G401.6 (cell line): ENCODE measurements around the gene MDFIC.

ENCODE experiments used
- FAIRE-seq: peaks from 2 replicates; lab custom pipeline; 2012; peaks lifted over from hg19 to GRCh38; lab: Jason Lieb, UNC

The MDFIC gene

DNA sequence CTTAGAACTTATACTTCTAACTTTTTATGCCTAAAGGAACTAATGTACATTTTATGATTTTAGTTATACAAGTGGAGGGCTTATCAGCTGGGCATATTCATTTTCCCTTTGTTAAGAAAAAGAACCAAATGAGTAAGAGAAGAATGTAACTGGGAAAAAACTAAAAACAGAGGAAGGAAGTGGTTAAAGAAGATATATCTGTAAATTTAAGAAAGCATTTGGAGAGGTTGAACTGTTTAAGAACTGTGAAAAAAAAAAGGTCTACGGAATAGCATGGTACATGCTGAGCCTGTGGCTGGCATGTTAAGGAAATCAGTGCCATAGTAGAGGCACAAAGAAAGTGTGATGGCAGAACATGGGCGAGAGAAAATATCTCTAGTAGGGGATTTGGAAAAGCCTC is 6.2 kb downstream of the MDFIC start:
- no peak for FAIRE-seq

DNA sequence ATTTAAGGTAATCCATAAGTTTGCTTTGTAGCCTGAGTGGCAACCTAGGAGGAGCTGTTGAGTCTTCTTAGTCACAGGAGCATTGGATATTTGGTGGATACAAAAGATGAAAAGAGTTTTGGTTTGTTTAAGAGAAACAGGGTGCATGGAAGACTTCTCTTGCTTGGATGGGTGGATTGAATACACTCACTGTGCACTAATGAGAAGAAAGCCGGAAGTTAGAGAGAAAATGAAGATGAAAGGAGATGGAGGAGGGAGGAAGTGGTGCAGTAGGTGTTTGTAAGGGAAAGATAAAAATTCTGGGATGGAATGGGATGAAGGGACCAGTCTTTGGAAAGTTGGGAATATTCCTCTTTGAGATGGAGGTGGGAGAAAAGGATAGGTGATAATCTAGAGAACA is 7.7 kb downstream of the MDFIC start:
- no peak for FAIRE-seq

DNA sequence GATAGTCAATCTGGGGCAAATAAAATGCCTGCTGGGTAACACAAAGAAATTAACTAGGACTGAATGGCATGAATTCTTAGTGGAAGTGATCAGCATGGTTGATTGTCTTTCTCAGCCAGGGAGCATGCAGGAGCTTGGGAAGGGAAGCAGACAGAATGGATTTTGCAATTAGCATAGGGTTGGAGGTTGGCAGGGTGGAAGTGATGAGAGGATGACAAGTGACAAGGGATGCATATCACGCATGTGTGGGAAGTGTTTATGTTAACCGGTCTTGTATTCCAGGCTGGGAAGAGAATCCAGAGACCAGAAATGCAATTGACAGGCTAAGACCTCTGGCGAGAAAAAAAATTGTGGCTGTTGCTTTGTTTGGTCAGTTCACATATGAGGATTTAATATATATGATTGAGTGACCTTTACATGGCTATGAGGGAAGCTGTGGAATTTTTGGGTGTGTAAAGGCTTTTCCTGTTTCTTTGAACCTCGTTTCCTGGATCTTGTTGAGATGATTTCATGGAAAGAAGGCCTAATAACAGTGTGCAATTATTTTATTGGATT is 8.3 kb downstream of the MDFIC start:
- FAIRE-seq: no peak

DNA sequence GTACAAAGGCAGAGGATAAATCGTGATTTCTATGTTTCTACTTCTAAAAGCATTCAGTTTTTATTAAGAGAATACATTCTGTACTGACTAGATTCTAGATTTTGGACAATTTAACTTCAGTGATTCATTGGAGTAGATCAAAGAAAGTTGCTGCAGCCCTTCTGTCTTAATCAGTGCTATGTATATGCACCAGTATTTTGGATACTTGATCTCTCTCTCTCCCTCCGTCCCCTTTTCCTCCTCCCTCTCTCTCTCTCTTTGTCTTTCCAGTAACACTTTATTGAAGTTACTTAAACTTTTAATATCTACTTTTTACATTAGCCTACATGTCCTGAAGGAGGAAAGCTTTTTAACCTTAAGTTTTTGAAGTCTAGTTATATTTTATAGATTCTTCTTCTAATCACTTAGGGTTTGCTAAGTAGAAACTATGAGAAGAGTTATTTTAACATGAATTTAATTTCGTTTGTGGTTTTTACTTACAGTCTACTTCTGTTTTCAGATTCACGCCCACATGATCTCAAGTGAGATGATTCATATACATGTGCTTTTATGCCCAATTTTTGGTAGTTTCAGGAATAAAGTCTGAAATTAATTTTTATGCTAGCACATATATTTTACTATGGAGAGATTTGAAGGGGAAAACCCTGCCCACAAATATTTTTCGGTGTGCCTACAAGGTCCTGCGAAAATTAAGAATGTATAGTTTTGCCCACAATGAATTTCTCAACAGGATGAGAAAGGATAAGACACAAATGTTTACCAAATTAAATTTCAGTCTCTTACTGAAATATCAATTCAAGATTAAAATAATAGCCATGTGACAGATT is 9.1 kb downstream of the MDFIC start:
- FAIRE-seq: no peak

DNA sequence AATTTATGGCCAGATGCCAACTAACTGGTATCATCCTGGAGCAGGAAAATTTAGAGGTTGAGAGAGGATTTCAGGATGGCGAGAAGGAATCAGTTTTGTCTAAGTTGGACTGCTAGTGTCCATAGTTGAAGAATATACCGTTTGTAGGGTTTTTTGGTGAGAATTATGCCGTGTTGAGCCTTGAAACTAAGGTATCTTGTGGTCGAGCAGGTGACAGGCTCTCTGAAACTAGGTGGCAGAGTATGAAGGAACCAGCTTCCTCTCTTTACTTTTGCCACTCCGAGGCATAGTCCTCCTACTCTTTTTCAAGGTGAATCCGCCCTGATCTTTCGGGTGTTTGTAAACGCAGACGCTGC is 9.7 kb downstream of the MDFIC start:
- no peak for FAIRE-seq

DNA sequence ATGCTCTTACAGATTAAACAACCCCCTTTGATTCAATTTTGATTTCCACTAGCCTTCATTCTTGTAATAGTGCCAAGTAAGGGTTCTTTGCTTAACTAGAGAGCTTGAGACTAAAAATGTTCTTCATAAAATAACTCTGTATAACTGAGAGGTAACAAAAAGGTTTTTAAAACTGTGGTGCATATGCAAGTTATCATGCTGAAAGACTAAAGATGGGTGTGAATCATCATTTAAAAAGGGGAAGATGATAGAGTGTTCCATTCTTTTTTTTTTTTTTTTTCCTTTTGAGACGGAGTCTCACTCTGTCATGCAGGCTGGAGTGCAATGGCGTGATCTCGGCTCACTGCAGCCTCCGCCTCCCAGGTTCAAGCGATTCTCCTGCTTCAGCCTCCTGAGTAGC is 11.1 kb downstream of the MDFIC start:
- FAIRE-seq: no peak

DNA sequence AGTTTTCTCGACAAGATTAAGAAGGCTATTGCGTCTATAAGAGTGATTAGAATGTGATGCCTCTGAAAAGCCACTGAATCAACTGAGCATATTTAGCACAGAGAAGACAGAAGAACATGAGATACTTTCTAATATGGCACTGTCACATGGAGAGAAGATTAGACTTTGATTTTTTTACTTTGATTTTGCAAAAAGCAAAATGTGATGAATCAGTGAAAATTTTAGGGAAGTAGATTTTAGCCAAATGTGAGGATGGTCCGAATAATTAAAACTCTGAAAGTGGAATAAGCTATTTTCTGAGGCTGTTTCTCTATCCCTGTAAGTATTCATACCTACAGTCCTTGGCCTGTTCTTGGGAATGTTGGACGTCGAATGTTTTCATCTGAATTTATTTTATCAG is 11.8 kb downstream of the MDFIC start:
- FAIRE-seq: no peak

DNA sequence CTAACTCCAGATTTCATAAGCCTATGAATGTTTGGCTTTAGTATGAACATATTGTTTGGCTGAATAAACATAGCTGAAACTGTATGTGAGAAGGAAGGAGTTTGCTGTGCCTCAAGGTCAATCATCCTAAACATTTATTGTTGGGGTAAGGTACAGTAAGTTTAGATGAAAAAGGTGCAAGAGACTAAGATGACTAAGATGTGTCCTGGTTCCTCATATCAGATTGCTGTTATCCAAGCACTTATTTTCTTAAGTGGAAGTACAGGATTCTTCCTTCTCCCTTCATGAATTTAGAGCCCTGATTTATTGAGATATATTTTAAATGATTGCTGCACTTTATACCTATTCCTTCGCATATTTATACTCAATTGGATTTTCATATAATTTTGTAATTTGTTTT is 12.2 kb downstream of the MDFIC start:
- FAIRE-seq: no peak

DNA sequence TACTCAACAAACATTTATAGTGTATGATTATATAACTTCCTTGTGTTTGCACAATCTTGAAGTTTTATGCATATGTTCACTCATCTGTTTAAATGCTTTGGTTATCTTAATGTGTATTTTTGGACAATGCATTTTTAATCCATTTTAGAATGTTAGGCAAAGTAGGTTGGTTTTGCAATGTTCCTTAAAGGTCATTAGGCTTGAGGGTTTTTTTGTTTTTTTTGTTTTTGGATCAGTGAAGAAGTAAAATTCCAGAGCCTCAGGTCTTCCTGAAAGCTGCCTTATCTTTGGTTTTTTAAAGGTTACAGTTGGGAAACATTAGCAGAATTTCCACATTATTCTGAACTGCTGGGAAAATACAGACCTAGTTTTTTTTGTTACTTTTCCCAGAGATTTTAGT is 12.8 kb downstream of the MDFIC start:
- FAIRE-seq: no peak

DNA sequence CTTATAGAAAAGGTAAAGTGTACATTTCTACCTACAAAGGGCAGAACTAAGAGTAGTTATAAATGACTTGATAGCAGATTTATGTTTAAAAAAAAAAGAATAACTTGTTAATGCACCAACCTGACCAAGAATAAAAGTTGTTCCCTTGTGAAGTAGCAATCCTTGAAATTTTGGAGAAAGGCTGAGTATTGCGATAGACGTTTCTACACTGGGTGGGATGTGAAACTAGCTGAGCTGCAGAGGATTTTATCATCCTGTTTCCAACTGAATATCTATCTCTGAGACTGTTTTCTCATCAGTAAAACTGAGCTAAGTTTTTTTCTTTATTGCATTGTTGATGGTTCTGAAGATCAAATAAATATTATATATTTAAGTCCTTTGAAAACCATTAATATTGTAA is 14.6 kb downstream of the MDFIC start:
- no peak for FAIRE-seq

DNA sequence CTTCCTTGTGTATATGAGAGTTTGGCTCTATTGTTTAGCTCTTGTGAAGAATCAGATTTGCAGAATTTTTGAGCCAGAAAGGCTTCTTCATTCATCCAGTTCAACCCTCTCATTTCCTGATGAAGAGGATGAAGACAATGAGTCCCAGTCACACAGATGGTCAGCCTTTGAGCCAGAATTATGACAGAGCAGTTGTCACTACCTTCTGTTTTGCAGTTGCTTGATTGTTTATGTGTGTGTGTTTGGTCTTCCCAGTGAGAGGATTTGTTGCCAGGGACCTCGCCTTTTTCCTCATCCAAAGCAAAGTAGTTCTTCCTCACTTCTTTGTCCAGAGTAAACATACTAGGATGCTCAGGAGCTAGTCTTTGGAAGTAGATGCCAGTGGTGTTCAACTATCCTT is 15.6 kb downstream of the MDFIC start:
- FAIRE-seq: no peak

DNA sequence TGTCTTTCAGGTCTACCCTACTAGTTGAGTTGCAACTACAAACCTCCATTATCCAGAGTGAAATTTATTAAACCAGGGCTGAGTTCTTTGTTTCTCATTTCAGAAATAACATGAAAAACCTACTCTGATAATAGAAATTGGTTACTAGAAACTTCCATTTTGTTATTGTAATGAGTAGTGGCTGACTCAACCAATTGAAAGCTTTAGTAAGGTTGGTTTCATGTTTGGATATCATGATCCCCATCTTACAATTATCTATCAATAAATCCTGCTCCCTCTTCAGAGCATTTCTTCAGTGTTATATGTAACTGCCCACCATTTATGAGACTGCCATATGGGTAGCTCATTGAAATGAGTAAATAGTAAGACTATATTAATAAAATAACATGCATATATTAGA is 16.9 kb downstream of the MDFIC start:
- no peak for FAIRE-seq

DNA sequence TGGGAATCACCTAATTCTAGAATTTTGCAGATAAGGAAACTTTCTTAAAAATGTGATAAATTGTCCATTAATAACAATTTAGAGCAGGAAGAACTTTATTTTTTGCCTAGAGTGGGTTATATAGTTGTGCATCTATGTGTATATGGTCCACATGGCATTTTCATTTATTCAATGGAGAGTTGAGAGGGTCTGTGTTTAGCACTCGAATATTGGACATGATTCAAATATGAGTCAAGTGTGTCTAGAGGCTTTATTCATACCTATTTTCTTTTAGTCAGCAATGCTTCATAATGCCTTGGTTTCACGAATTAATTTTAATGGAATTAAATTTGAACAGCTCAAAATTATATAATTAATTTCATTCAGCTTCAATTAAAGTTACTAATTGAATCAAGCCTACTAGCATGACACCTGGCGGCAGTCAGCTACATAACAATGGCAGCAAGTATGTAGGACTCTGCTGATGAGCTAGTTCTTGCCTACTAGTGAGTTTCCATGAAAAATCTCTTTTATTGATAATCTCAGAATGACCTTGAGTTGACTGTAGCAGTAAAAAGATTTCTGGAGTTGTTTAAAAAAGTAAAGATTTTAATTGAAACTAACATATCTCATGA is 17.7 kb downstream of the MDFIC start:
- FAIRE-seq: no peak

DNA sequence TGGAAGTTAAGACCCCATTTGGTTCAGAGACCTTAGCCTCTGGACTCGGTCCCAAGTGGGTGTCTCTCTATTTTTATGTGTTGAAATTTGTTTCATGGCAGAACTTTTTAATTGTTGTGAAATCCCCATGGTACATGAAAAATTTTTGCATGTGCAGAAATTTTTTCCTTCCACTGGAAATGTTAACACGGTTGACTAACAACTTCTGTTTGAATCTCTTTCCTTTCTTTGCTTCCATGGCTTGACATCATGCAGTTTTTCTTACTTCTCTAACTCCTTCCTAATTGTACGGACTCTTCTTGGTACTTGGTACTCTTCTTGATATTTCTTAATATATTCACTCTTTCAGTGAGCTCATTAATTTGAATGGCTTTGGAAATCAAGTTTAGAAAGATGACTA is 18.3 kb downstream of the MDFIC start:
- no peak for FAIRE-seq

DNA sequence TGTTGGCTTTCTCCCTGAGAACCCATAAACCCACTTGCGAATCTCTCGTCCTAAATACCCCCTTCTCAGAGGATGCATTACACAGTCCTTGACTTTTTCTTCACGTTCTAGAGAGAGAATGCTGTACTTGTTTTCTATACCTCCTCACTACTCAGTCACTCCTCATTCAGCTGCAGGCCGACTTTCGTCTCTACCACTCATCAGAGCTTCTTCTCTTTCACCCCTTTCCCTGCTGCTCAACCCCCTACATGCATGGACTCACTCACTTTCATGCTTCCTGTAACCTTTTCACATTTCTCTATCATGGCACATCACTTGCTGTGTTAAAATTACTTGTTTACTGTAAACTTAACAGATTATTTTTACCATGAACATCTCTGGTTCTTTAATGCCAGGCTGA is 19.8 kb downstream of the MDFIC start:
- no peak for FAIRE-seq

DNA sequence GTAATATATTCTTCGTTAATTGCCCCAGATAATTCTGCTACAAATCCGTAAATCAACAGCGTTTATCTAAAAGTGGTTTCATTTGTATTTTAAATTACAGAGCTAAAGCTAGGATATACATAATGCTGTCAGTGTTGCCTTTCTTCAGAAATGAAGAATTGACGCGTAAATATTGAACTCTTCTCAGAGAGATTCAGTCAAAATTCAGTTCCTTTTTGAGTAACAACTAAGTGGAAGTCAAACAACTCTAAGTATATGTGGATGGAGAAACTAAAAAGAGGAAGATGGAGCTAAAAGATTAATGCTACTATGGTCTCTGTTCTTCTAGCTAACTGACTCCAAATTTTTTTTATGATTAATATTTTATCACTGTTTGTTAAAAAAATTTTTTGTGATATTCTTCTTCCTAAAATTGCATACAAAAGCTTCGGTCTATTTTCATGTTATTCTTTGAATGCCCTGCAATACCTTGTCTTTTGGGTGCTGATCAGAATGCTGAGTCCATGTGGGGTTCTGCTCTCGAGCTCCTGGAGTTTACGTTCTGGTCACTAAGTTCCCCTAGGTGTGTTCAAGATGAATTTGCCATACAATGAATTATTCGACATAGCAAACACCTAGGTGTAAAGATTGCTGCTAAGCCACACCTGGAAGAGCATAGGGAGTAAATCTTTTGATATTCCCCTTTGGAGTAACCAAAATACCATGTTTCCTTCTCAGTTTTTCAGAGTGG is 20.7 kb downstream of the MDFIC start:
- no peak for FAIRE-seq

DNA sequence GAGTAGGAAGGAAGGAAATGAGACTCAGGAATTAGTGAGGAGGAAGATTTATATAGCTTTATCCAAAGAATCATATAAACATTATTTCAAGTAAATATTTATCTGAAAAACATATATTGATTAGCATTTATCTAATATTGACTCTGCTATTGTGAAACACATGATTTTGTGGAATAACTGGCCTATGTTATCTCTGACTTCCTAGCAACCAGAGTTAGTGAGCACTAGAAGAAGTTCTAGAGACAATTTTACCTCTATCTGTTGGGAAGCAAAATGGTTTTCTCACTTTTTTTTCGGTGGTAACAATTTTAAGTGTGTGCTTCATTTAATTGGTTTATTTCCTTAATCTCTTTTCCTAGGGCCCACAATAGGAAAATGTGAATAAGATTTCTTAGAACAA is 21.6 kb downstream of the MDFIC start:
- no peak for FAIRE-seq

DNA sequence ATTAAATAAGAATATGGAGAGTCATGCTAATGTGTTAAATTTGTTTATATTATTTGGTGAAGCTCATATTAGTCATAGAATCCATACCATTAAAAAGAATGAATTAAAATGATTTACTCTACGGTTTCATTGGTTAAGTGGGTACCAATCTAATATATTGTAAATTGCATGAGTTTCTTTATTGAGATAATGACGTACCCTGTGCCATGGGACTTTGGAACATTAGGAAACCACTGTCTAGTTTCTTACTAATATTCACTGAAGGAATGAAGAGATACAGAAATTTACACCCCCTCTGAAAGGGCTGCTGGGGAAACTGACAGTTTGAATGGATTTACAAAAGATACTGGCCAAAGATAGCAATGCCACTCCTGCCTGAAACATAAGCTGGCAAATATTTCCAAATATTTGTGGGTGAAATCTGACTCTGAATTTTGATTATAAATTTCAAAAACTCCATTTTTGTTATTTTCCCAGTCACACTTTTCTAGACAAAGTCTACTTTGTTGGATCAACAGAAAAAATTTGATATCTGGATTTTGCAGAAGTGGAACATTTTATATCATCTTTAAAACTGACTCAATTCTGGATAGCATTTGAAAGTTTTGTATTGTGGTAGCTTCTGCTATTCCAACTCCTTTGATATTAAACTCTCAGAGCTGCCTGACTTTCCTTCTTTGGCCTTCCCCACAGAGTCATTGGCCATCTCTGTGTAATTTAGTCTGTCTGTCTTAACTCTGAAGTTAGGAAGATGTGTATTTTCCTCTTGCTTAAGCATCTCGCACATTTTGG is 22.3 kb downstream of the MDFIC start:
- FAIRE-seq: no peak

DNA sequence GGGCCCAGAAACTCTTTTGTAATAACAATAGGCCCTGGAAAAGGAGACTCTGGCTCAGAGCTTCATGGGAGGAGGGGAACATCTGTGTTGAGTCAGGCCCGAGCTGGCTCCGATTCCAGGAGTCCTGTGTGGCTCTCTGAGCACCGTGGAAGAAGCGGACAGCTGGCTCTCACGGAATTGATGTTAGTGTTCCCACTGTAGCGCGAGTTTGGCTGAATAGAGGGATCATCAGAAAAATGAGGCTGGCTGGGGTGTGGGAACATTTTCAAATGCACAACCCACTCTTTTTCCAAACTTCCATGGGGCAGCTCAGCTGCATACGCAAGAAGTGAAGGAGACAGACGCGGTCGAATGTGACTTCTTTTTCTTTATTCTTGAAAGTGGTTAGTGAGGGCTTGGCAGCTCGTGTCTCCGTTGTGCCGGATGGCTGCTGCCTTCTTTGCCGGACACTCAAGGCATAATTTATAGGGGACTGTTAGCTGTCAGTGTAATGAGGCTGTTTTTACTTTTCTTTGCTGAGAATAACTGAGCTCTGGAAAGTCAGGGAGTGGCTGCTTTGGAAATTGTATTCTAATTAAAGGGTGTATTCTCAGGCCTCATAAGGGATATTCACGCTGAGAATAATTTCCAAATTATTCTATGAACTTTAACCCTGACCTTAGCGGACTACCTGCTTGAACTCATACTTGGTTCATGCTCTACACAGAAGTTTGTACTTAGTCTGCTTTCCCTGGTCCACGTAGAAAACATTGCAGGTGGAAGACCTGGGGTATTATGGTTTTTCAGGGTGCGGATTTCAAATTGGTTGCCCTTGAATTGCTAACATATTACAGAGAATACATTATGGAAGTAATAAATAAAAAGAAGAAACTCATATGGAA is 23.1 kb downstream of the MDFIC start:
- FAIRE-seq: no peak

DNA sequence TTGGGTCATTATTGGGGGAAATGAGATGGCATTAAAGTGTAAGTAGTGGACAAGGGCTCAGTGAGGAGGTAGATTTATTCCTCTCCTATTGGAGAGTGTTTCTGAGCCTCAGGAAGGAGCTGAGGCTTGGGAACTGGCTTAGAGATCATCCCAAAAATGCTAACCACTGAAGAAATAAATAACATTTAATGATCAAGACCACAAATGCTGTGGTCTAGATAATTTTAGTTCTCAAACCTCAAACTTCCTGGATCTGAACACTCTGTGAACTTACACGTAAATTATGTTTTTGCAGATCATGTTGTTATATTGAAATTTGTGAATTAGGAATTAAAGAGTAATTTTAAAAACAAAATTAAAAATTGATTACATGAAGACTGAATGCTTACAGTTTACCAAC is 27.3 kb downstream of the MDFIC start:
- FAIRE-seq: no peak

DNA sequence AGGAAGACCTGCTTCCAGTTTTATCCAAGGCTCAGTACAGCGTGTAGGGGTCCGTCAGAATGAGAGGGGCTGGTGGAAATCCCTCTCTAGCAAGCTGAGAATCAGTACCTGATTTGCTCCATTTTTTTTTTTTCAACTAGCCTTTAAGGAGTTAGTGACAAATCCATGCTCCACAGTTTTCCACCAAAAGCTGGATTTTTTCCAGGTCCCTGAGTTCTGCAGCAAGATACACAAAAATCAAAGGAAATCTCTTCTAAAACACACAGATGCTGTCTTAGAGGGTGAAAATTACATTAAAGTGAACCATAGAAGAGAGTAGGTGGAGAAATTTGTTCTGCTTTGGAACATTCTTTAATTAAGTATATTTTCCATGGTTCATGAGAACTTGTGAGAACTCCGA is 30.4 kb downstream of the MDFIC start:
- FAIRE-seq: no peak

DNA sequence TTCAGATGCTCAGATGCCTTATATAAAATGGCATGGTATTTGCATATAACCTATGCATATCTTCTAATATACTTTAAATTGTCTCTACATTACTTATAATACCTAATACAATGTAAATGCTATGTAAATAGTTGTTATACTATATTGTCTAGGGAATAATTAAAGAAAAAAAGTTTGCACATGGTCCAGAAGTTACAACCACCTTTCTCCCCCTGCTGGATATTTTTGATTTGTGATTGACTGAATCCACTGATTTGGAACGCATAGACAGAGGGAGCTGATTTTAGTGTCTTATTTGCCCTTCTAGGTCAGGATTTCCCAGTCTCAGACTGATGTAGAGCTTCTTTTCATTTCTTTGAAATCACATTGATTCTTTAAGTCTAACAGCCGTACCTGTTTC is 31.8 kb downstream of the MDFIC start:
- no peak for FAIRE-seq
